Neural cell (in vitro differentiated cells): ENCODE measurements around the gene AMY1C. TPM values are rescaled to one million over a fixed set of nuclear protein-coding genes. Genes with fewer than 3 reads are reported as not detected.
A peak's percentile ranks its signal among the peaks of the same experiment; 100 is the strongest.

Source experiments
- H2AFZ ChIP-seq: fragments of 200-600, 300-800 bp; sonication (generic), shearing (Covaris generic); 2 replicates; pipeline ENCODE4 v1.6.0; 2014; ENCODE audit warnings: low read depth, mild to moderate bottlenecking, antibody characterized with exemption, low read length, moderate library complexity
- H3F3A ChIP-seq: fragments of 200-600 bp; shearing (Covaris generic); 2 replicates; pipeline ENCODE4 v1.6.1; 2016; ENCODE audit warnings: mild to moderate bottlenecking, moderate library complexity, mixed read lengths, antibody characterized with exemption, low read length; ENCODE audit not compliant: insufficient read depth, poor library complexity, severe bottlenecking
- H3K27ac ChIP-seq: fragments of 200-600, 300-800 bp; sonication (generic), shearing (Covaris generic); 2 replicates; pipeline ENCODE4 v1.5.1; 2014; ENCODE audit warnings: mild to moderate bottlenecking, low read length, moderate library complexity
- H3K27me3 ChIP-seq: fragments of 300-800, 200-600 bp; sonication (generic), shearing (Covaris generic); 2 replicates; pipeline ENCODE4 v1.6.0; 2014; ENCODE audit warnings: mild to moderate bottlenecking, low read depth, low read length, moderate library complexity; ENCODE audit not compliant: insufficient read depth
- H3K36me3 ChIP-seq: fragments of 300-800, 200-600 bp; sonication (generic), shearing (Covaris generic); 2 replicates; pipeline ENCODE4 v1.5.1; 2014; ENCODE audit warnings: mild to moderate bottlenecking, antibody characterized with exemption, low read length, moderate library complexity; ENCODE audit not compliant: insufficient read depth
- H3K4me2 ChIP-seq: fragments of 300-800, 200-600 bp; sonication (generic), shearing (Covaris generic); 2 replicates; pipeline ENCODE4 v1.6.0; 2014; ENCODE audit warnings: mild to moderate bottlenecking, low read length
- H3K4me3 ChIP-seq: fragments of 300-800, 200-600 bp; sonication (generic), shearing (Covaris generic); 2 replicates; pipeline ENCODE4 v1.5.1; 2014; ENCODE audit warnings: mild to moderate bottlenecking, low read length, moderate library complexity
- H3K79me2 ChIP-seq: fragments of 200-600 bp; shearing (Covaris generic); replicated peaks from 2 replicates; pipeline ENCODE4 v1.6.0; 2014; ENCODE audit warnings: mild to moderate bottlenecking, low read length, moderate library complexity; ENCODE audit not compliant: insufficient read depth
- H3K9ac ChIP-seq: fragments of 300-800, 200-600 bp; sonication (generic), shearing (Covaris generic); 2 replicates; pipeline ENCODE4 v1.6.1; 2016; ENCODE audit warnings: mild to moderate bottlenecking, low read length, mixed read lengths
- H3K9me2 ChIP-seq: fragments of 200-600 bp; shearing (Covaris generic); 2 replicates; pipeline ENCODE4 v1.6.1; 2016; ENCODE audit warnings: mild to moderate bottlenecking, low read length, mixed read lengths; ENCODE audit not compliant: insufficient read depth
- H3K9me3 ChIP-seq: fragments of 200-600, 300-800 bp; sonication (generic), shearing (Covaris generic); 2 replicates; pipeline ENCODE4 v1.6.1; 2016; ENCODE audit warnings: mild to moderate bottlenecking, mixed run types, low read length, moderate library complexity, mixed read lengths
- H4K20me1 ChIP-seq: fragments of 200-600 bp; shearing (Covaris generic); 2 replicates; pipeline ENCODE4 v1.6.1; 2016; ENCODE audit warnings: mild to moderate bottlenecking, mixed run types; ENCODE audit not compliant: insufficient read depth
- EP300 ChIP-seq: fragments of 450-650 bp; conservative IDR thresholded peaks from 2 replicates; pipeline ENCODE4 v1.6.1; 2014; ENCODE audit warnings: antibody characterized with exemption, mild to moderate bottlenecking, moderate library complexity; ENCODE audit not compliant: poor library complexity, severe bottlenecking
- EZH2 ChIP-seq: fragments of 200-600, 300-800 bp; shearing (Covaris generic), sonication (generic); IDR thresholded peaks from 2 replicates; pipeline ENCODE4 v1.6.1; 2014; ENCODE audit warnings: antibody characterized with exemption, low read length, borderline replicate concordance, mild to moderate bottlenecking; ENCODE audit not compliant: insufficient read depth, poor library complexity, severe bottlenecking
- MXI1 ChIP-seq: fragments of 450-650 bp; conservative IDR thresholded peaks from 2 replicates; pipeline ENCODE4 v1.6.1; 2014; ENCODE audit warnings: antibody characterized with exemption, mild to moderate bottlenecking; ENCODE audit not compliant: poor library complexity, severe bottlenecking
- POLR2AphosphoS5 ChIP-seq: IDR thresholded peaks from 2 replicates; pipeline ENCODE4 v1.6.1; 2012
- RAD21 ChIP-seq: fragments of 450-650 bp; conservative IDR thresholded peaks from 2 replicates; pipeline ENCODE4 v1.6.1; 2014; ENCODE audit warnings: antibody characterized with exemption, mild to moderate bottlenecking, moderate library complexity
- SMC3 ChIP-seq: fragments of 450-650 bp; conservative IDR thresholded peaks from 2 replicates; pipeline ENCODE4 v1.6.1; 2014; ENCODE audit warnings: antibody characterized with exemption, mild to moderate bottlenecking, moderate library complexity; ENCODE audit not compliant: poor library complexity
- TAF1 ChIP-seq: IDR thresholded peaks from 2 replicates; pipeline ENCODE4 v1.6.1; 2012; ENCODE audit warnings: low read depth
- polyA plus RNA-seq: library from polyadenylated mRNA; depleted of rRNA; stranded (reverse); fragments of >200 nt; gene quantifications from 2 replicates; pipeline ENCODE4 v1.2.3, GENCODE V29; 2014
- TF ChIP-seq, protein P1 (sequence below): IDR thresholded peaks from 2 replicates; pipeline ENCODE4 v1.6.1; 2012; ENCODE audit warnings: borderline replicate concordance
- TF ChIP-seq, protein P2 (sequence below): fragments of 450-650 bp; IDR thresholded peaks from 2 replicates; pipeline ENCODE4 v1.5.1; 2014; ENCODE audit warnings: antibody characterized with exemption, mild to moderate bottlenecking, moderate library complexity; ENCODE audit not compliant: poor library complexity, severe bottlenecking

Gene AMY1C
- polyA plus RNA-seq, 1 donor from 2014 or later, result not detected

DNA sequence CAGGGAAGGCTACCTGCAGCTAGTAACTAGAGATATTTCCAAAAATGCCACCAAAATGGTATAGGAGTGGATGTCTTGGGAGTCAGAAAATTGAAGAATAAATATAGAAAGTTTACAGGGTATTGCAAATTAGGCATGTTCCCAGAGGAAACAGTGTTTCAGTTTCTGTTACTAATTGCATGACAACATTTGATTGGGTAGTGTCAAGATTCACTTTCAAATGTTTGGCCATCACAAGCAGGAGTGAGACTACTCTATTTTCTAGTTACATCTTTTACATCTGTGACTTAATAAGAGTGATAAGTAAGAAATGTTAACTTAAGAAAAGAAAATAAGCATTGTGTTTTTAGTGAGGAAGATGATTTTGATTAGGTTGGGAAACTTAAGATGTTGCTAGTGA lies 30.2 kb downstream of the AMY1C start:
- Histone ChIP-seq H3K4me2 (no peak overlapping the region), H2AFZ (no peak overlapping the region), H3K27me3 (no peaks in the 10 kb centered on the region), H3K4me3 (no peak overlapping the region), H3K9me3 (no peaks in the 10 kb centered on the region), H3K27ac (no peak overlapping the region), H3K79me2 (no peaks in the 10 kb centered on the region), H4K20me1 (no peaks in the 10 kb centered on the region), H3F3A (no peaks in the 10 kb centered on the region), H3K9ac (no peak overlapping the region), H3K36me3 (no peaks in the 10 kb centered on the region), H3K9me2 (no peaks in the 10 kb centered on the region)
- no peak for TF ChIP-seq EZH2

DNA sequence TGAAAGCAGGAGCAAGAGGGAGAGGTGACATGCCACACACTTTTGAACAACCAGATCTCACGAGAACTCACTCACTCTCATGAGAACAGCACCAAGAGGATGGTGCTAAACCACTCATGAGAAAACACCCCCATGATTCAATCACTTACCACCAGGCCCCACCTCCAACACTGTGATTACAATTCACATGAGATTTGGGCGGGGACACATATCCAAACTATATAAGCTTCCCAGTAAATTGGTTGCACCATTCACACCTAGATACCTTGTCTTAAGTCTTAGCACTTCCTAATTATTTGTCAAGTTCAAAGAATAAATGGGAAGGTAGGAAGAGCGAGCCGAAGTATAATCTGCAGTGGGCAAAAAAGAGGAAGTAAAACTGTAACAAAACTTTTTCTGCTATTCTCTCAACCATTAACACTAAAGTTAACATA lies 34.3 kb downstream of the AMY1C start:
- Histone ChIP-seq H3K9ac (no peak overlapping the region), H3K9me3 (no peaks in the 10 kb centered on the region), H2AFZ (no peak overlapping the region), H3K4me2 (no peak overlapping the region), H3K4me3 (no peak overlapping the region), H4K20me1 (no peaks in the 10 kb centered on the region), H3K79me2 (no peaks in the 10 kb centered on the region), H3F3A (no peaks in the 10 kb centered on the region), H3K9me2 (no peaks in the 10 kb centered on the region), H3K27ac (no peak overlapping the region), H3K36me3 (no peaks in the 10 kb centered on the region), H3K27me3 (no peaks in the 10 kb centered on the region)
- TF ChIP-seq, protein P1, sequence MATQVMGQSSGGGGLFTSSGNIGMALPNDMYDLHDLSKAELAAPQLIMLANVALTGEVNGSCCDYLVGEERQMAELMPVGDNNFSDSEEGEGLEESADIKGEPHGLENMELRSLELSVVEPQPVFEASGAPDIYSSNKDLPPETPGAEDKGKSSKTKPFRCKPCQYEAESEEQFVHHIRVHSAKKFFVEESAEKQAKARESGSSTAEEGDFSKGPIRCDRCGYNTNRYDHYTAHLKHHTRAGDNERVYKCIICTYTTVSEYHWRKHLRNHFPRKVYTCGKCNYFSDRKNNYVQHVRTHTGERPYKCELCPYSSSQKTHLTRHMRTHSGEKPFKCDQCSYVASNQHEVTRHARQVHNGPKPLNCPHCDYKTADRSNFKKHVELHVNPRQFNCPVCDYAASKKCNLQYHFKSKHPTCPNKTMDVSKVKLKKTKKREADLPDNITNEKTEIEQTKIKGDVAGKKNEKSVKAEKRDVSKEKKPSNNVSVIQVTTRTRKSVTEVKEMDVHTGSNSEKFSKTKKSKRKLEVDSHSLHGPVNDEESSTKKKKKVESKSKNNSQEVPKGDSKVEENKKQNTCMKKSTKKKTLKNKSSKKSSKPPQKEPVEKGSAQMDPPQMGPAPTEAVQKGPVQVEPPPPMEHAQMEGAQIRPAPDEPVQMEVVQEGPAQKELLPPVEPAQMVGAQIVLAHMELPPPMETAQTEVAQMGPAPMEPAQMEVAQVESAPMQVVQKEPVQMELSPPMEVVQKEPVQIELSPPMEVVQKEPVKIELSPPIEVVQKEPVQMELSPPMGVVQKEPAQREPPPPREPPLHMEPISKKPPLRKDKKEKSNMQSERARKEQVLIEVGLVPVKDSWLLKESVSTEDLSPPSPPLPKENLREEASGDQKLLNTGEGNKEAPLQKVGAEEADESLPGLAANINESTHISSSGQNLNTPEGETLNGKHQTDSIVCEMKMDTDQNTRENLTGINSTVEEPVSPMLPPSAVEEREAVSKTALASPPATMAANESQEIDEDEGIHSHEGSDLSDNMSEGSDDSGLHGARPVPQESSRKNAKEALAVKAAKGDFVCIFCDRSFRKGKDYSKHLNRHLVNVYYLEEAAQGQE, result no peak
- TF ChIP-seq SMC3 (no peak), MXI1 (no peak), RAD21 (no peak), TAF1 (no peak), EP300 (no peak), EZH2 (no peak), POLR2AphosphoS5 (no peak)
- TF ChIP-seq, protein P2, sequence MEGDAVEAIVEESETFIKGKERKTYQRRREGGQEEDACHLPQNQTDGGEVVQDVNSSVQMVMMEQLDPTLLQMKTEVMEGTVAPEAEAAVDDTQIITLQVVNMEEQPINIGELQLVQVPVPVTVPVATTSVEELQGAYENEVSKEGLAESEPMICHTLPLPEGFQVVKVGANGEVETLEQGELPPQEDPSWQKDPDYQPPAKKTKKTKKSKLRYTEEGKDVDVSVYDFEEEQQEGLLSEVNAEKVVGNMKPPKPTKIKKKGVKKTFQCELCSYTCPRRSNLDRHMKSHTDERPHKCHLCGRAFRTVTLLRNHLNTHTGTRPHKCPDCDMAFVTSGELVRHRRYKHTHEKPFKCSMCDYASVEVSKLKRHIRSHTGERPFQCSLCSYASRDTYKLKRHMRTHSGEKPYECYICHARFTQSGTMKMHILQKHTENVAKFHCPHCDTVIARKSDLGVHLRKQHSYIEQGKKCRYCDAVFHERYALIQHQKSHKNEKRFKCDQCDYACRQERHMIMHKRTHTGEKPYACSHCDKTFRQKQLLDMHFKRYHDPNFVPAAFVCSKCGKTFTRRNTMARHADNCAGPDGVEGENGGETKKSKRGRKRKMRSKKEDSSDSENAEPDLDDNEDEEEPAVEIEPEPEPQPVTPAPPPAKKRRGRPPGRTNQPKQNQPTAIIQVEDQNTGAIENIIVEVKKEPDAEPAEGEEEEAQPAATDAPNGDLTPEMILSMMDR, result no peak

DNA sequence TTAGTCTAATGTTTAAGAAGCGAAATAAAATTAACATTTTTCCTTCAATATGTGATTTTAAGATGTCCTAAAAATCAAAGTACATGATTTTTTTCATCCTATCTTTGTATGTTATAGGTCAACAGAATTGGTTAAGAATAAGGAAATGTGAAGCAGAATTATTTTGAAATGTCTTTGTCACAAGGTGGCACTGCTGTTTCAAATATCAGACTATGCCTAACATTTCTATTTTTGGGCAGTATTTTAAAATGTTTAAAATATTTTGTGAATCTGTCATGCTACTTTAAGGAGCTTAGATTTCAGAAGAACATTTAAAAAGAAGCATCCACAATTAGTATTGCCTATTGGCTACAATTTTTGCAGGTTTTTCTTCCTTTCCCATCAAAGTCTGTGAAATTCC lies 38.7 kb downstream of the AMY1C start:
- no peaks in the 10 kb centered on the region for H4K20me1 ChIP-seq
- H3K79me2 ChIP-seq, result no peaks in the 10 kb centered on the region
- no peak overlapping the region for H3K4me3 ChIP-seq
- H3K4me2 ChIP-seq, result no peak overlapping the region
- no peak overlapping the region for H2AFZ ChIP-seq
- H3K36me3 ChIP-seq, result no peaks in the 10 kb centered on the region
- no peak overlapping the region for H3K27ac ChIP-seq
- no peak overlapping the region for H3K9ac ChIP-seq
- TF ChIP-seq, protein P2, result peak; percentile 80
- TF ChIP-seq EZH2, result no peak
- TF ChIP-seq RAD21, result peak; percentile 87
- TF ChIP-seq SMC3, result peak; percentile 81
- H3F3A ChIP-seq, result no peaks in the 10 kb centered on the region
- no peaks in the 10 kb centered on the region for H3K27me3 ChIP-seq
- no peaks in the 10 kb centered on the region for H3K9me3 ChIP-seq
- H3K9me2 ChIP-seq, result no peaks in the 10 kb centered on the region
